Hematopoietic multipotent progenitor cell treated with erythropoietin and hydrocortisone succinate and interleukin-3 and kit ligand, for 17 days (in vitro differentiated cells): ENCODE measurements around the gene DLGAP1.
"Not testable (repeated sequence)": the region's sequence is repeated elsewhere in the genome, so short reads cannot be mapped to it uniquely, and the experiment has no call there.

Source experiments
- DNase-seq: peaks from one replicate; pipeline ENCODE4 v3.0.0-alpha.2; 2015; ENCODE audit warnings: low spot score

DLGAP1 gene

GRCh38 chr18:4078246-4078645 is 376.9 kb downstream of the DLGAP1 start:
- no peak for DNase-seq

- no peak for DNase-seq
These were observed 377.4 kb downstream of the DLGAP1 start for GRCh38 chr18:4077721-4078120.

GRCh38 chr18:4077204-4077603 is 377.9 kb downstream of the DLGAP1 start:
- no peak for DNase-seq

- DNase-seq = no peak
These were observed 380.5 kb downstream of the DLGAP1 start for GRCh38 chr18:4074647-4075046.

GRCh38 chr18:4069183-4069582 is 385.9 kb downstream of the DLGAP1 start:
- no peak for DNase-seq

GRCh38 chr18:4068552-4069158 is 386.5 kb downstream of the DLGAP1 start:
- DNase-seq = peak; percentile 50

- no peak for DNase-seq
These were observed 391.6 kb downstream of the DLGAP1 start for GRCh38 chr18:4063545-4063944.

GRCh38 chr18:4060427-4061281 is 394.5 kb downstream of the DLGAP1 start:
- no peak for DNase-seq

GRCh38 chr18:4058179-4058578 is 396.9 kb downstream of the DLGAP1 start:
- DNase-seq = no peak

- no peak for DNase-seq
These were observed 414.6 kb downstream of the DLGAP1 start for GRCh38 chr18:4040391-4041092.

- DNase-seq = no peak
These were observed 419.6 kb downstream of the DLGAP1 start for GRCh38 chr18:4035521-4035920.

GRCh38 chr18:4034815-4035214 is 420.3 kb downstream of the DLGAP1 start:
- not testable (repeated sequence) for DNase-seq

GRCh38 chr18:4026542-4026941 is 428.6 kb downstream of the DLGAP1 start:
- DNase-seq = no peak

GRCh38 chr18:4024702-4025101 is 430.4 kb downstream of the DLGAP1 start:
- no peak for DNase-seq

- not testable (repeated sequence) for DNase-seq
These were observed 432.4 kb downstream of the DLGAP1 start for GRCh38 chr18:4022749-4023148.

- DNase-seq = no peak
These were observed 435.1 kb downstream of the DLGAP1 start for GRCh38 chr18:4020026-4020425.

- no peak for DNase-seq
These were observed 437.6 kb downstream of the DLGAP1 start for GRCh38 chr18:4017480-4017879.

GRCh38 chr18:4016391-4017049 is 438.6 kb downstream of the DLGAP1 start:
- no peak for DNase-seq

- no peak for DNase-seq
These were observed 447.3 kb downstream of the DLGAP1 start for GRCh38 chr18:4007846-4008245.

- DNase-seq = no peak
These were observed 450.8 kb downstream of the DLGAP1 start for GRCh38 chr18:4004183-4004829.

- DNase-seq = peak; percentile 51
These were observed 456.3 kb downstream of the DLGAP1 start for GRCh38 chr18:3998698-3999333.
